Kidney (tissue), 14 donors: Measurements from ENCODE around the gene SCGB1C1. TPM values are rescaled to one million over a fixed set of nuclear protein-coding genes. Genes with fewer than 3 reads are reported as not detected.
A peak's percentile ranks its signal among the peaks of the same experiment; 100 is the strongest.

Experiments
- DNase-seq, 5 donors: peaks; one replicate each; pipeline ENCODE4 v3.0.0-alpha.2; 2013 to 2020
- FAIRE-seq: peaks from 2 replicates; lab custom pipeline; 2012; peaks lifted over from hg19 to GRCh38; lab: Jason Lieb, UNC
- H3K27ac ChIP-seq, 2 donors: one replicate each; pipeline ENCODE4 v1.7.0; 2013; ENCODE audit warnings: low read depth in 2 of 2, low read length in 2 of 2, inconsistent platforms in 1 of 2
- H3K27me3 ChIP-seq: one replicate; pipeline ENCODE4 v1.7.1; 2013; ENCODE audit warnings: low read length, inconsistent platforms; ENCODE audit not compliant: control insufficient read depth, insufficient read depth
- H3K36me3 ChIP-seq, 3 donors: one replicate each; pipeline versions ENCODE4 v1.7.0 to v1.7.1; 2013; ENCODE audit warnings: low read length in 3 of 3, control low read depth in 1 of 3, inconsistent platforms in 1 of 3; ENCODE audit not compliant: insufficient read depth in 3 of 3, control insufficient read depth in 2 of 3
- H3K4me1 ChIP-seq, 3 donors: one replicate each; pipeline versions ENCODE4 v1.7.0 to v1.7.1; 2013; ENCODE audit warnings: low read length in 3 of 3, inconsistent platforms in 1 of 3, low read depth in 1 of 3; ENCODE audit not compliant: control insufficient read depth in 2 of 3, insufficient read depth in 2 of 3
- H3K4me3 ChIP-seq, 3 donors: one replicate each; pipeline versions ENCODE4 v1.7.0 to v1.8.1; 2013; ENCODE audit warnings: low read length in 3 of 3, control low read depth in 1 of 3, inconsistent platforms in 1 of 3
- H3K9ac ChIP-seq, 3 donors: one replicate each; pipeline versions ENCODE4 v1.7.0 to v1.7.1; 2013; ENCODE audit warnings: low read length in 3 of 3, control low read depth in 1 of 3, inconsistent platforms in 1 of 3
- H3K9me3 ChIP-seq, 3 donors: one replicate each; pipeline versions ENCODE4 v1.7.0 to v1.7.1; 2013; ENCODE audit warnings: low read length in 3 of 3, control low read depth in 1 of 3, inconsistent platforms in 1 of 3; ENCODE audit not compliant: control insufficient read depth in 2 of 3, insufficient read depth in 1 of 3
- CTCF ChIP-seq: IDR thresholded peaks from 3 replicates; pipeline ENCODE4 v1.5.1; 2012; ENCODE audit warnings: mild to moderate bottlenecking, moderate library complexity, borderline replicate concordance; ENCODE audit not compliant: insufficient read depth; ENCODE audit errors: extremely low read depth
- intact Hi-C: fragments of 100-400 bp; cut with DNase I; formaldehyde crosslinking; loops from one replicate; pipeline ENCODE4 v1.11.1; 2022
- polyA plus RNA-seq: library from polyadenylated mRNA; stranded (reverse); fragments of 350-450 nt; fragmentation: Illumina TruSeq; extraction: RNeasy Lipid Tissue Mini Kit (QIAGEN cat#74804); gene quantifications from one replicate; pipeline ENCODE4 v1.2.3, GENCODE V29; 2014; ENCODE audit warnings: low read depth, low replicate concordance; ENCODE audit not compliant: insufficient read depth
- total RNA-seq: library from RNA; stranded (reverse); fragmentation: NEBNext Ultra II Directional; extraction: Animal tissue kit (Norgen Biotek cat#: 25700); gene quantifications from one replicate; pipeline ENCODE4 v1.2.1, GENCODE V29; 2021
- donor health status: control.
- donor health status: control.
- donor health status: control.
- donor health status: control.
- donor health status: control.
- donor health status: DM: yes; HTN: yes; CAD: no.
- donor health status: Normal renal cell carcinoma (clear cell type).

SCGB1C1 gene
- total and polyA plus RNA-seq, 2 donors from 2014 or later = not detected

- peaks cover 2 to 53% (median 42%) of the 10 kb centered on the region in 3 donors for H3K36me3 ChIP-seq
- intact Hi-C loops = no loop called here
- no peak for TF ChIP-seq CTCF
These were observed 20.2 kb downstream of the SCGB1C1 start for GRCh38 chr11:213111-213510.

GRCh38 chr11:214083-214482 is 21.2 kb downstream of the SCGB1C1 start:
- Histone ChIP-seq H3K27me3 (no peaks in the 10 kb centered on the region), H3K9ac (no peak overlapping the region), H3K27ac (no peak overlapping the region), H3K4me3 (no peak overlapping the region), H3K36me3 (peaks cover 2 to 57% (median 46%) of the 10 kb centered on the region in 3 donors), H3K9me3 (no peaks in the 10 kb centered on the region), H3K4me1 (peaks cover 0 to 22% (median 6%) of the 10 kb centered on the region in 3 donors)
- TF ChIP-seq CTCF = no peak
- intact Hi-C loops = no loop called here
- DNase-seq (peak in 1 of 5 donors; percentile 36), FAIRE-seq (no peak)

More at GRCh38 chr11:213111-213510, 20.2 kb downstream of the SCGB1C1 start:
- Histone ChIP-seq H3K9me3 (no peaks in the 10 kb centered on the region), H3K4me1 (peaks cover 0 to 23% (median 6%) of the 10 kb centered on the region in 3 donors), H3K27ac (no peak overlapping the region), H3K4me3 (no peak overlapping the region), H3K27me3 (no peaks in the 10 kb centered on the region), H3K9ac (no peak overlapping the region)
- DNase-seq (peak in 1 of 5 donors; percentile 31), FAIRE-seq (no peak)

GRCh38 chr11:215581-216037 is 22.7 kb downstream of the SCGB1C1 start:
- TF ChIP-seq CTCF = no peak
- Histone ChIP-seq H3K4me1 (peaks cover 0 to 7% (median 0%) of the 10 kb centered on the region in 3 donors), H3K27me3 (no peaks in the 10 kb centered on the region), H3K27ac (no peak overlapping the region), H3K4me3 (no peak overlapping the region), H3K9me3 (no peaks in the 10 kb centered on the region), H3K9ac (no peak overlapping the region), H3K36me3 (peaks cover 0 to 47% (median 39%) of the 10 kb centered on the region in 3 donors)
- FAIRE-seq = no peak
- peak in 1 of 5 donors; percentile 35 for DNase-seq
- intact Hi-C loops = no loop called here
